PC-3 (cell line): Measurements from ENCODE around the gene KLHL30.

ENCODE experiments used
- CTCF ChIP-seq: fragments of 300-600 bp; sonication (generic); conservative IDR thresholded peaks from 2 replicates; pipeline ENCODE4 v1.5.1; 2017; ENCODE audit warnings: antibody characterized with exemption, low read depth, mild to moderate bottlenecking, low read length
- EZH2 ChIP-seq: fragments of 300-600 bp; sonication (generic); IDR thresholded peaks from one replicate; pipeline ENCODE4 v1.6.1; 2017; ENCODE audit warnings: antibody characterized with exemption, mild to moderate bottlenecking, low read length; ENCODE audit not compliant: unreplicated experiment

- no peak for TF ChIP-seq CTCF
- no peak for TF ChIP-seq EZH2
Observed at GRCh38 chr2:238091436-238092060, 46.9 kb upstream of the KLHL30 start.
